Activated T-cell treated with anti-CD3 and anti-CD28 coated beads for 1 hour (primary cell): ENCODE results near the gene WIPF3.
"Not testable (repeated sequence)": the region's sequence is repeated elsewhere in the genome, so short reads cannot be mapped to it uniquely, and the experiment has no call there.

Experiments used
- DNase-seq: peaks from one replicate; pipeline ENCODE4 v3.0.0-alpha.2; 2020; ENCODE audit warnings: low read depth

WIPF3 gene

DNA sequence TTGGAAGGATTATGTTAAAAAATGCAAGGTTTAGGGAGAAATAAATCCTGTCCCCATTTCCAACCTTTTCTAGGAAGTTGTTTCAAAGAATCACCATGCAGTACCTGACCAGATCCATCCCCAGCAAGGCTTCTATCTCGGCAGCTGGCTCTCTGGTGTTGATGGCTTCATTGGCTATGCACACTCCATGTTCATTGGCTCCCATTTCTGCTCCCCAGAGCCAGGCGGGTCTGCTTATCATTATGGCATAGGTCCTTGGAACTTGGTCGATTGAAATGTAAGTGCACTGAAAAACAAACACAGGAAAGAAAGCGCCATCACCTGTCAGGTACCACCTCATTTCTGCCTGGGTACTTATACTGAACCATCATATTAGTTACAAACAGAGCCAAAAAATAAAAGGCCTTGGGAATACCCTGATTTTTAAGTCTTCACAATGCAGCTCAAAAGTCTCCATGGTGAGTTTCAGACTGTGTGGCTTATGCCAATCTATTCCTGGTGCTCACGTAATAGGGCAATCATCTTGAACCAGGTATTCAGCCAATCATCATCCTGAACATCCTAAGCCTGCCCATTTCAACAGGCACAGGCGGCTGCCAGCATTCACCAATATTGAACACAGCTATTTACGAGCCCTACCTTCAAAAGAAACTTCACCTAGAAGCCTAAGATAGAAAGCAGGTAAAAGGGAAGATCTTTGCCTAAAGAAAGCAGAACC lies 148.9 kb downstream of the WIPF3 start:
- DNase-seq = no peak

DNA sequence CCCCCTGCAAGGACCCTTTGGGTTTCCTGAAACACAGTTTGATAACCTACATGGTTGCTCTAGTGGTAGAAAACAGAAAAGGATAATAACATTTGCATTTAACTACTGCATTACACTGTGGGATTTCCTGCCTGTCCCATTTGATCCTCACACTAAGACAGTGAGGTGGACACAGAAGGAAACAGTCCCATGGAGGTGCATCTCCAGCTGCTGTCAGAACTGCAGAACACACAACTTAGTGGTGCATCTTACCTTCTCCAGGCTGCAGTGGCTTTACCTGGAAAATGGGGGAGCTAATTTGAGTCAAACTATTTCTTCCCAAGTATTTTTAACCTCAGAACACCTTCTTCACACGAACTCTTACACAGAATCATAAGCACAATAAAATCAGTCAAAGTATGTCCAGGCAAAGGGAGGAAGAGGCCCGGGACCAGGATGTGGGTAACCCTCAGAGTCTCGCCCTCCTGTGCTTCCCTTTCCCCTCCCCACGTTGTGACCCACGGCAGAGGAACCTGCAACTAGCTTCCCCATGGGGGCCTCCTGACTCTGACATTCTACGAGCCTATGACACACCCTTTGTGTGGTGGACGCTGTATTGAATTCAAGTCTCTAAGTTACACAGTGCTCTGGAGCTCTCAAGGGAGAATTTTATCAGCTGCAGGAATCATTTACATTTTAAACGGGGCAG lies 149.6 kb downstream of the WIPF3 start:
- no peak for DNase-seq

DNA sequence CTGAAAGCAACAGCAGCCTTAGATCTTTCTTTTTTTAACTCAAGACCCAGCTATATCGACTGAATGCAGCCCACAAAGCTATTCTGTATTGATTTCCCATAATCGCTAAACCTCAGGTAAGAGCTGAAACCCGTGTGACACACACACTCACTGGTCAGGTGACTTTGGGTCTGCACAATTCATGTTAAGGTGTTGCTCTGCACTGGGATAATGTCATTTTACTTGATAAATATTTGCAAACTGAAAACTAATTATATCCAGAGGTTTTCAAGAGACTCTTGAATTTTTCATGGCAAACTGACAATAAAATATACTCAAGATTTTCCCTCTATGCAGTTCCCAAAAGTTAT lies 150.2 kb downstream of the WIPF3 start:
- DNase-seq = no peak

DNA sequence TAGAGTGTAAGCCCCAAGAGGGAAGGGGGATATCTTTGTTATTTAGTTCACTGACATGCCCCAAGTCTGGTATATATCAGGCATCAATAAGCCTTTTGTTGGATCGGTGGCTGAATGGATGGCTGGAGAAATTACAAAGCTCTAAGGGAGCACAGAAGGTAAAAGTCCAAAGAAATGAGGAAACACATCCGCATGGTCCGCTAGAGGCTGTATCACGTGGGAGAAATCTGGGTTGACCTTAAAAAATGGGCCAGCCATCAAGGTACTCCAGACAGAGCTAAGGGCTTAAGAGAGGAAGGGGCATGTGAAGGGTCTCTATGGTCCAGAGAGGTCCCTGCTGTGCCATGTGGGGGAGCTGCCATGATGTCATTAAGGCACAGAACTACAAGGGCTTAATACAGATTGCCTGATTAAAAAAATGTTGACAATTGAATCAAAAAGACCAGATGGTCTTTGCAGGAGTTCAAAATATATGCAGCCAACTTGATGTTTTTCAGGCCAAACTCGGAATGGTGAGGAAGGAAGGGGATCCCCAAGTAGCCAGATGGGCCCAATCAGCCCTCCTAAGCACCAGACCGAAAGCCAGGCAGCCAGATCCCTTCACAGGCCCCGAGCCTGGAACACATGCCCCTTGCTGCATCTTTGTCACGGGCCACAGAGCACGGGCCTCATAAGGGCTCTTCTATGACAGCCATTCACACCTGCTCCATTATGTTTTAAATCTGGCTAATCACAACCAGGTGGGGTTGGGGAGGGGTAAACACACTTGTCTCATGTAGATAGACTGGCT lies 151.4 kb downstream of the WIPF3 start:
- no peak for DNase-seq

DNA sequence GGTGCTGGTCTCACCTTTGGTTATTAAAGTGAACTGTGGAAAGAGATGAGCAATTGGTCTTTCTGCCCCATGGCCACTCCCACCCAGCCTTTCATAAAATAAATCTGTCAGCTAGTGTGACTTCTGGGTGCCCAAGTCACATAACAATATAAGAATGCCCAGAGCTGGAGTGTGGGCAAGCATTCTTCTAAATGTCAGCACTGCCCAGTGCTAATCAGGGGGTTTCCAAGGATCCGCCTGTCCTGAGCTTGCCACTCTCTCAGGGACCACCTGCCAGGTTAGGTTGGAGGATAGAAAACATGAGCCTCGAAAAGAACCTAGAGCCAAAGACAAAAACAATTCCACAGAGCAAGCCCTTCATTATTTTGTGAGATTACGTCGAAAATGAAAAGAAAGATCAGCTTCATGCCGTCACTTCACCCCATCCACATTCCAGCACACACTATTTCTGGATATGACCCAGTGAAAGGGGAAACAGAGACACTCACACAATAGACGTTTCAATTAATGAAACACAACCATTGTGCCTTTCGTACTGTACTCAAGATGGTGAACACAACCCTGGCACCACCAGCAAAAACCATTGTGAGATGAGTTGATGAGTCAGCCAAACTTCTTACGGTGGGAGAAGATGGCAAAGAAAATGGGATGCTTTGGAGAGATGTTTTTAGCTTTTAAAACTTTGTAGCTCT lies 152.5 kb downstream of the WIPF3 start:
- DNase-seq = no peak

DNA sequence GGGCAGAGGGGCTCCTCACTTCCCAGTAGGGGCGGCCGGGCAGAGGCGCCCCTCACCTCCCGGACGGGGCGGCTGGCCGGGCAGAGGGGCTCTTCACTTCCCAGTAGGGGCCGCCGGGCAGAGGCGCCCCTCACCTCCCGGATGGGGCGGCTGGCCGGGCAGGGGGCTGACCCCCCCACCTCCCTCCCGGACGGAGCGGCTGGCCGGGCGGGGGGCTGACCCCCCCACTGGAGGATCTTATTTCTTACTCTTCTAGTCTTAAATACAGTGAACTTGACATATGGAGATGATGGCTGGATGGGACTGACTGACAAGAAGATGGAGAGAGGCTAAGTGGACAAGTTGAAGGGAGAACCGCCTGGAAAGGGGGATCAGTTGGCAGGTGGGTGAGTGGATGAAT lies 155.3 kb downstream of the WIPF3 start:
- not testable (repeated sequence) for DNase-seq

DNA sequence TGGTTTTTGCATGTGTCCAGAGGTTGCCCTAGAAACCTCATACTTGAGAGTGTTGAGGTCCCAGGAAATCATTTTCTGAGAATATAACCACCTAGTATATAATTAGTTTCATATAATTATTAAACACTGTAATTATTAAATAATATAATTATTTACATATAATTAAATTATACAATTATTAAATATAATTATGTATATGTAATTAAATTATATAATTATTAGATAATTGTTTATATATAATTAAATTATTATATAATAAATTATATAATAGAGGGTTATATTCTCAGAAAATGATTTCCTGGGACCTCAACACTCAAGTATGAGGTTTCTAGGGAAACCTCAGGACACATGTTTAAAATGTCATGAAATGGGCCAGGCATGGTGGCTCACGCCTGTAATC lies 155.7 kb downstream of the WIPF3 start:
- DNase-seq = no peak

DNA sequence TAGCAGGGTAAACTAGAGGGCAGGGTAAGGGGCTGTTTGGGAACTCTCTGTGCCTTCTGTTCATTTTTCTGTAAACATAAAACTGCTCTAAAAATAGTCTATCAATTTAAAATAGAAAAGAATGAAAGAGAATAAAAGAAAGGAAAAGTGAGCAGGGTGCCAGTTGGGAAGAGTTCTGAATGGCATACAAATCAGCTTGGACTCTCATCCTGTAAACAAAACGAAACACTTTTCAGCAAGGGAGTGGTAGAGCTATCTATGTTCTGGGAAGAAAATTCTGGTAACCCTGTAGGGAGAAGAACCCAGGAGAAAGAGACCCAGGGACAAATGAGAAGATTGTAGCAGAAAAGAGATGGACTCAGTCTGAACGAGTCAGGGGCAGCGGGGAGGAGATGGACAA lies 158.7 kb downstream of the WIPF3 start:
- DNase-seq = no peak
